Measurements from ENCODE around the gene GPR183. TPM values are rescaled to one million over a fixed set of nuclear protein-coding genes. Genes with fewer than 3 reads are reported as not detected.
A peak's percentile ranks its signal among the peaks of the same experiment; 100 is the strongest.

GPR183 gene
- total RNA-seq, 1 donor from 2014 or later, result 12.0 TPM

DNA sequence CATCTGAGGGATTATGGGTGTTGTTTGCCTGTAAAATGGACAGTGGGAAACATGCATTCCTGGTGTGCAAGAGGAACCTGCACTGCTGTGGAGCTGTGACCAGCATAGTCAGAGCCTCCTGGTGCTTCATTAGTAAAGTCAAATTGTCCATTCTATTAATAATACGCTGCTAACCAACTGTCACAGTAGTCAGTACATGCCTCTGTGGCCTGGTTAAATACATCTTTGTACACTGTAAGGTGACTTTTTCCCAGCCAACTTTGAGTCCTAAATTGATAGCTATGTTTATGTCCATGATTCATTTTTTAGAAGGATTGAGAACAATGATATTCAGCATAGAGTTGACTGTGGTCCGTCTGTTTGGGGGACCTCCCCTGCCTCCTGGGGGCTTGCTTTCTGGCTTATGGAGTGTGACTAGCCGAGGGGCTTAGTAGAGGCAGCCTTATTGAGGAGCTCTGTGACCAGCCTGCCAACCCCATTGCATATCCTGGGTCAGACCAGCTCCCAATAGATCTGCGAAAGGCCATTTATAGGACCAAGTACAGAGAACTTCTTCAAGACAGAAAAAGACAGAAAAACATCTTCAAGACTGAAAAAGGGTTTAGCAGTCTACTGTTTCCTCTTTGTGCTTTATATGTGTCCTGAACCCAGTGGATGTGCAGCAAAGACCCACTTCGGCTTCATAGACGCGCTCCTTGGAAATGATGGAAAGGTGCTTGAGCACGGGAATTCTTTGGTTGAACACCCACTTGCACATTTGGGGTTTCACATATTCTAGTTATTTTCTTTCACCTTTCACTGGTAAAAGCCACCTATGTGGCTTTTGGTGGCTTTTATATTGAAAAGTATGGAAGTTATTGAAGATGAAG, 4.3 kb downstream of the GPR183 start:
- H3K4me1 ChIP-seq, result peaks cover 4% of the 10 kb centered on the region
- intact Hi-C loops (cut with DNase I), result no loop called here

DNA sequence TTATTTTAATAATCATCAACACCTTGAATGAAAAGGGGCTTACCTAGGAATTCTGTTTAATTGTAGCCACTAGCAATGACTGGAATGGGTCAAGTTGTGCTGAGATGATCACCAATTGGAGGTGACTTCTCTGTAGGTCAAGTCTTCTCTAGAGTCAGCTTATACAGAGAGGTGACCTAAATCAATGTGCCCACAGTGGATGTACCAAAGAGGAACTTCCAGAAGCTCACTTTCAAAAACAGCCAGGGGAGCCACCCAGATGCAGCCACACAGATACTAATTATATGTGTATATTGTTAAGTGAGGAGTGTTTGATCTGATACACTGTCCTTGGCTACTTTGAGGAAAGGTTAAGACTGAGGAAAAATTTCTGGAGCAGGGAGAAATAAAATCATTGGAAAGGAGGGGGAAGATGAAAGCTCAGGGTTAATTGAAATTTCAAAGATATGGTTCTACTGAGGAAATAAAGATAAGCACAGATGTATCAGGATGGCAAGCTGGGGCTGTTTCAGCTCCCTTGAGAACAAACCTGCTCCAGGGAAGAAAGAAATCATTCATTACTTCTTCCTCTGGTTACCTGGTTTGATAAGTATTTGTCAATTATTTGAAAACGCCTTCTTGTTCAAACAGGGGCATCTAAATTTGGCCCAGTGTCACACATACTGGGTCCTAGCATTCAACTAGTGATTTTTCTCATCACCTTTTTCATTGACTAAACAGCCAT, 5.1 kb downstream of the GPR183 start:
- intact Hi-C loops (cut with DNase I), result no loop called here
- no peaks in the 10 kb centered on the region for H3K36me3 ChIP-seq
- no peaks in the 10 kb centered on the region for H3K9me3 ChIP-seq
- H3K27ac ChIP-seq, result peak overlapping the region; percentile 0
- no peaks in the 10 kb centered on the region for H3K4me1 ChIP-seq
- TF ChIP-seq, protein P1, sequence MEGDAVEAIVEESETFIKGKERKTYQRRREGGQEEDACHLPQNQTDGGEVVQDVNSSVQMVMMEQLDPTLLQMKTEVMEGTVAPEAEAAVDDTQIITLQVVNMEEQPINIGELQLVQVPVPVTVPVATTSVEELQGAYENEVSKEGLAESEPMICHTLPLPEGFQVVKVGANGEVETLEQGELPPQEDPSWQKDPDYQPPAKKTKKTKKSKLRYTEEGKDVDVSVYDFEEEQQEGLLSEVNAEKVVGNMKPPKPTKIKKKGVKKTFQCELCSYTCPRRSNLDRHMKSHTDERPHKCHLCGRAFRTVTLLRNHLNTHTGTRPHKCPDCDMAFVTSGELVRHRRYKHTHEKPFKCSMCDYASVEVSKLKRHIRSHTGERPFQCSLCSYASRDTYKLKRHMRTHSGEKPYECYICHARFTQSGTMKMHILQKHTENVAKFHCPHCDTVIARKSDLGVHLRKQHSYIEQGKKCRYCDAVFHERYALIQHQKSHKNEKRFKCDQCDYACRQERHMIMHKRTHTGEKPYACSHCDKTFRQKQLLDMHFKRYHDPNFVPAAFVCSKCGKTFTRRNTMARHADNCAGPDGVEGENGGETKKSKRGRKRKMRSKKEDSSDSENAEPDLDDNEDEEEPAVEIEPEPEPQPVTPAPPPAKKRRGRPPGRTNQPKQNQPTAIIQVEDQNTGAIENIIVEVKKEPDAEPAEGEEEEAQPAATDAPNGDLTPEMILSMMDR (IDR thresholded peaks at IDR 0.05), result no peak
- TF ChIP-seq POLR2AphosphoS5 (IDR thresholded peaks at IDR 0.05; ENCODE audit: insufficient read depth in 1 of 2, low read depth in 1 of 2) (no peak), POLR2A (IDR thresholded peaks at IDR 0.05) (no peak)
- DNase-seq (ENCODE audit: extremely low spot score in 2 of 2), result no peak
- no peaks in the 10 kb centered on the region for H3K27me3 ChIP-seq
- no peak overlapping the region for H3K4me3 ChIP-seq

More for the DNA sequence above, 4.3 kb downstream of the GPR183 start:
- no peaks in the 10 kb centered on the region for H3K27me3 ChIP-seq
- H3K36me3 ChIP-seq, result no peaks in the 10 kb centered on the region
- DNase-seq (ENCODE audit: extremely low spot score in 2 of 2), result no peak
- no peak for TF ChIP-seq POLR2AphosphoS5 (IDR thresholded peaks at IDR 0.05; ENCODE audit: insufficient read depth in 1 of 2, low read depth in 1 of 2)
- TF ChIP-seq POLR2A (IDR thresholded peaks at IDR 0.05), result no peak
- TF ChIP-seq, protein P1 (IDR thresholded peaks at IDR 0.05), result no peak
- no peaks in the 10 kb centered on the region for H3K9me3 ChIP-seq
- H3K27ac ChIP-seq, result no peak overlapping the region
- no peak overlapping the region for H3K4me3 ChIP-seq

DNA sequence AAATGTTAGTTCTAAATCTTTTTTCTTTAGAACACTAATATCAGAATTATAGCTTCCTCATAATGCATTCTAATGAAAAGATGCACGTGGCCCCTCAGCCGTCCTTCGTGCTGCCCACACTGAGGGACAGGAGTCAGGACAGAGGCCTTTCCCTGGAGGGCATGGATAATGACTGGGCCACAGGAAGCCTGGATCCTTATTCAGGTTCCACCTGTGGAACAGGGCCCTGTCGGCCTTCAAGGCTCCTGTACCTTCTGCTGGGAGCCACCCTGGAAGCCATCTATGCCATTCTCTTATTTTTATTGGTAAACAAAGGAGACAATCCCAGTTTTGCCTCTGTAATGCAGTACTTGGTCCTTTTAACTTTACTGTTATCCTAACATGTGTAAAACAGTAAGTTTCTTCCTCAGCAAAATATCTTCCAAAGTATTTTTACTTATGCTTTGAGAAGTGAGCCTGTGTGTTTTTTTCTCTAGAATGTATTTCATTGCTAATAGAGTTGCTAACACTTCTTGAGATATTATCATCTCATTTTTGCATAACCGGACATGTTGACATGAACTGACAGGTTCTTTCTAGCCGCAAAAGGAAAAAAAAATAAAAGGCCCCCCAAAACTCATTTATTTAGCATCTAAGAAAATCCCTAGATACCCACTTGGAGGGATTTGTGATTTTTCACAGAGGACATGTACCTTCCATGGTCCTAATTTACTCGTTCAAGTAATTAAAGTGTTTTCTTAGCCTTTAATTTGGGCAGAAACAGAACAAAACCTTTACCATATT, 6.0 kb downstream of the GPR183 start:
- Histone ChIP-seq H3K27ac (peak overlapping the region; percentile 0), H3K9me3 (no peaks in the 10 kb centered on the region), H3K4me3 (no peak overlapping the region), H3K4me1 (no peaks in the 10 kb centered on the region), H3K27me3 (no peaks in the 10 kb centered on the region), H3K36me3 (no peaks in the 10 kb centered on the region)
- DNase-seq (ENCODE audit: extremely low spot score in 2 of 2), result no peak
- TF ChIP-seq POLR2AphosphoS5 (IDR thresholded peaks at IDR 0.05; ENCODE audit: insufficient read depth in 1 of 2, low read depth in 1 of 2) (no peak), POLR2A (IDR thresholded peaks at IDR 0.05) (no peak)
- TF ChIP-seq, protein P1 (IDR thresholded peaks at IDR 0.05), result no peak
- intact Hi-C loops (cut with DNase I), result no loop called here

DNA sequence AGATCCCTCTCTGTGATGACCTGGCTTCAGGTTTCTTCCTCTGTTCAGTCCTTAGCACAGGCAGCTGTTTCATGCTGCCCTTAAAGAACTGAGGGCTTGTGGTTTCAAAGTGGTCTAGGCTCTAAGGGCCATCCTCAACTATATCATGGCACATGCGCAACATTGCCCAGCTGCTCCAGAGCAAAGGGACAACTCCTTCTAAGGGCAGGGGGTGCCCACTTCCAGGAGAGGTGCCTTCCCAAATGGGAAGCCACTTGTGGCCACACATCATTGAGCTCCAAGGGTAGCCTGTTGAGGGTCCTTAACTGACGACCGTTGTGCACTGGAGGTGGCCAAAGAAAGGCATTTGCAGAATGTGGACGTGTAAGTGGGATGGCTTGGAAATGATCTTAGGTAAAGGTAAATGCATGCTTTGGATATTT, 7.3 kb downstream of the GPR183 start:
- TF ChIP-seq, protein P1 (IDR thresholded peaks at IDR 0.05), result no peak
- TF ChIP-seq POLR2A (IDR thresholded peaks at IDR 0.05) (no peak), POLR2AphosphoS5 (IDR thresholded peaks at IDR 0.05; ENCODE audit: insufficient read depth in 1 of 2, low read depth in 1 of 2) (no peak)
- Histone ChIP-seq H3K9me3 (no peaks in the 10 kb centered on the region), H3K36me3 (no peaks in the 10 kb centered on the region), H3K4me3 (no peak overlapping the region), H3K4me1 (no peaks in the 10 kb centered on the region), H3K27ac (no peak overlapping the region), H3K27me3 (no peaks in the 10 kb centered on the region)
- DNase-seq (ENCODE audit: extremely low spot score in 2 of 2), result no peak
- intact Hi-C loops (cut with DNase I), result no loop called here

Measured in vagina (tissue), 2 donors.